HUES6 (cell line): ENCODE measurements around the gene NEBL.

Experiments
- H3K27ac ChIP-seq: 2 replicates; pipeline ENCODE4 v1.7.0; 2013; ENCODE audit warnings: low read depth, mild to moderate bottlenecking, low read length, inconsistent platforms
- H3K27me3 ChIP-seq: 2 replicates; pipeline ENCODE4 v1.6.1; 2013; ENCODE audit warnings: low read length; ENCODE audit not compliant: control insufficient read depth, insufficient read depth
- H3K36me3 ChIP-seq: 2 replicates; pipeline ENCODE4 v1.6.1; 2013; ENCODE audit warnings: low read length; ENCODE audit not compliant: control insufficient read depth, insufficient read depth
- H3K4me1 ChIP-seq: 2 replicates; pipeline ENCODE4 v1.6.1; 2013; ENCODE audit warnings: low read length; ENCODE audit not compliant: control insufficient read depth, insufficient read depth
- H3K4me3 ChIP-seq: 2 replicates; pipeline ENCODE4 v1.5.1; 2013; ENCODE audit warnings: low read depth, low read length
- H3K9ac ChIP-seq: one replicate; pipeline ENCODE4 v1.6.1; 2013; ENCODE audit warnings: mild to moderate bottlenecking, low read length
- H3K9me3 ChIP-seq: 2 replicates; pipeline ENCODE4 v1.6.1; 2013; ENCODE audit warnings: low read depth, low read length; ENCODE audit not compliant: control insufficient read depth, insufficient read depth

The NEBL gene

GRCh38 chr10:20746856-20747255, 150.3 kb downstream of the NEBL start:
- Histone ChIP-seq H3K27ac (no peak overlapping the region), H3K4me3 (no peak overlapping the region), H3K4me1 (no peaks in the 10 kb centered on the region), H3K27me3 (no peaks in the 10 kb centered on the region), H3K36me3 (no peaks in the 10 kb centered on the region), H3K9me3 (peaks cover 13% of the 10 kb centered on the region; the same call in 1 of the 2 replicates), H3K9ac (no peak overlapping the region)

DNA sequence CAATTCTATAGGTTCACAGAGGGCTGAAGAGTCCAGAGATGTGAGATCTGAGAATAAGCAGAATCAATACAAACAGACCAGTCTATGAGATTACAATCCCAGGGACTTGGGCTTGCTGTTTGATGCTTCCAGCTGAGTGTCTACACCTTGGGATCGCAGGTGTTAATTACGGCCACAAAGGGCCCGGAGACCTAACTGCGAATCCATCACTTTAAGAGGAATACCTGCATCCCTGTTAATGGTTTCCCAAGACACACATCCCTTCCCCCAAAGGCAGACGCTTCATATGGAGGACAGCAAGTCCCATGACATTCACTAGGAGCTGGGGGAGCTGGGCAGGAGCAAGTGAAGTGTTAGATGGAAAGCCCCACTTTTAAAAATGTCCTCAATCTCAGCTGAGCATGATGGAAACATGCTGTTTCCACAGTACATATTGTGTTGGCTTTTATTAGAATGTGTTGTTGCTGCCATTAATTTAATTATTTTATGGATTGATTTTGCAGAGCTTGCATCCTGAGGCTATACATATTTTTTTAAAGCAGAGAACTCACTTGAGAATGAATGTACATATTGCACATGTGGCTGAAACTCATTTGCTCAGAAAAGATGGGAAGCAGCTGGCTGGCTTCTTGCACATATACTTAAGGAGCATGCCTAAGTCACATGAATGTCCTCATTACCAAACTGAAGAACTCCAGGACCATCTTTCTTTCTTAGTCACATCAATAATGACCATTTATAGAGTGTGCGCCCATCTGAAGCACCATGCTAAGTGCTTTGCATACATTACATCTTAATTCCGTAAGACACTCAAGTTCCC, 151.3 kb downstream of the NEBL start:
- H3K36me3 ChIP-seq = no peaks in the 10 kb centered on the region

GRCh38 chr10:20744821-20745220, 152.3 kb downstream of the NEBL start:
- Histone ChIP-seq H3K9me3 (0 out of 2 replicates have a peak, but pooled peaks cover 5% of the 10 kb centered on the region), H3K27ac (no peak overlapping the region)

More for the DNA sequence above, 151.3 kb downstream of the NEBL start:
- H3K27me3 ChIP-seq = no peaks in the 10 kb centered on the region
- H3K4me3 ChIP-seq = no peak overlapping the region
- H3K9me3 ChIP-seq = peaks cover 10% of the 10 kb centered on the region; the same call in 1 of the 2 replicates
- H3K9ac ChIP-seq = no peak overlapping the region
- no peaks in the 10 kb centered on the region for H3K4me1 ChIP-seq
- H3K27ac ChIP-seq = no peak overlapping the region

GRCh38 chr10:20743942-20744341, 153.2 kb downstream of the NEBL start:
- H3K4me1 ChIP-seq = no peaks in the 10 kb centered on the region
- H3K27ac ChIP-seq = no peak overlapping the region
- no peak overlapping the region for H3K9ac ChIP-seq
- no peaks in the 10 kb centered on the region for H3K27me3 ChIP-seq
- H3K9me3 ChIP-seq = no peaks in the 10 kb centered on the region
- no peaks in the 10 kb centered on the region for H3K36me3 ChIP-seq
- H3K4me3 ChIP-seq = no peak overlapping the region

More at GRCh38 chr10:20744821-20745220, 152.3 kb downstream of the NEBL start:
- Histone ChIP-seq H3K4me3 (no peak overlapping the region), H3K36me3 (no peaks in the 10 kb centered on the region), H3K9ac (no peak overlapping the region), H3K4me1 (no peaks in the 10 kb centered on the region), H3K27me3 (no peaks in the 10 kb centered on the region)

DNA sequence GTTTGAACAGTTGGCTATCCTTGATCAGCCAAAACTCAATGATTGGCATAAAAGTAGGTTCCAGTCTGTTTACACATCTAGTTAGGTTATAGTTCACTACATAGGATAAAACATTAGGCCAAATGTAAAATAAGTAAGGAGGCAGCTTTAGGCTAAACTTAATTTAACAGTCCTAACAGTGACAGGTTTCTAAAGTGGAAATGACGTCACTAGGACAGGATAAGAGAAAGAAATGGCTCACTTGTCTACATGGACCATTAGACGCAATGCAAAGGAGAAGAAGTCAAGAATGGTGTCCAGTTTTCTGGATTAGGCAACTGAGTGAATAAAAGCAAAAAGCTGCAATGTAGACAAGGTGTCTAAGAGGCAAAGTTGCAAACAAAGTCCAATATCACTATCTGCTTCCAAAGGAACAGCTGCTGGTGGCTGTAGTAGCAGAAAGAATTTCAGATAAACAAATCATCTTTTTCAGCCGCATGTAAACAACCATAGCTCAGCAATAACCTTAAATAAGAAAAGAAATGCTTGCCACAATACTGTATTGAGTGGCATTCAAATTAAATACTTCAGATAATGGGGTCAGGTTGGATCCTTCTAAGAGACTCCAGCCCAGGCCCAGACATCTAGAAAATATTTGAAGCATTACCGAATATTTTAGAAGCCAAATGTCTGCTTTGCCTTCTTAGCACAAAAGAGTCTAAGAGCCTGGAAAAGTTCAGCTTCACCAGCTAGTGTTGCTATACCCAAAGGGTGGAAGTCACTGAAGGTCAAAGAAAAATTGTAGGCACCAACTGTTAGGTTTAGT, 154.2 kb downstream of the NEBL start:
- Histone ChIP-seq H3K27me3 (no peaks in the 10 kb centered on the region), H3K36me3 (no peaks in the 10 kb centered on the region), H3K4me1 (no peaks in the 10 kb centered on the region), H3K4me3 (no peak overlapping the region), H3K9me3 (no peaks in the 10 kb centered on the region), H3K9ac (no peak overlapping the region), H3K27ac (no peak overlapping the region)

DNA sequence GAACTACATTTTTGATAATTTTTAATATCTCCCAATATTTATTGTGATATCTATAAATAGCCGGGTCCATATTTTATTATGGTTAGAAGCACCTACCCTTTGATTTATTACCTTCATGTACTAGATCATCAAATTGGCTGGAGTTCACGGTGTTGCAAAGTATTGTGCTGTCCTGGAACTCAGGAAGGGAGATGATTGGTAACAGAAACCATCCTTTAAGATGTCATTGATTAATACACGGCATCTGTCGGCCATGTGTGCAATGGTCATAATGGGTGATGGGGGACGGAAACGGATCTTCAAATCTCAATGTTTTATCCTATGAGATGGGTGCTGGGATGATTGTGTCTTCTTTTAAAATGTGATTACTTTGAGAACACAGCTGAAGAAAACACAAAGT, 157.0 kb downstream of the NEBL start:
- H3K4me1 ChIP-seq = no peaks in the 10 kb centered on the region
- no peak overlapping the region for H3K9ac ChIP-seq

GRCh38 chr10:20737107-20737506, 160.0 kb downstream of the NEBL start:
- no peaks in the 10 kb centered on the region for H3K36me3 ChIP-seq
- H3K4me1 ChIP-seq = no peaks in the 10 kb centered on the region
- H3K27ac ChIP-seq = no peak overlapping the region
- H3K27me3 ChIP-seq = no peaks in the 10 kb centered on the region
- H3K9ac ChIP-seq = no peak overlapping the region
- H3K9me3 ChIP-seq = peaks cover 4% of the 10 kb centered on the region; the same call in 1 of the 2 replicates
- H3K4me3 ChIP-seq = no peak overlapping the region

More for the DNA sequence above, 157.0 kb downstream of the NEBL start:
- H3K27ac ChIP-seq = no peak overlapping the region
- H3K36me3 ChIP-seq = no peaks in the 10 kb centered on the region
- no peaks in the 10 kb centered on the region for H3K9me3 ChIP-seq
- no peak overlapping the region for H3K4me3 ChIP-seq
- no peaks in the 10 kb centered on the region for H3K27me3 ChIP-seq
